IMR-90 (cell line): ENCODE data around the gene ANKRD37. TPM values are rescaled to one million over a fixed set of nuclear protein-coding genes. Genes with fewer than 3 reads are reported as not detected.

ENCODE experiments used
- ATAC-seq: fragments of 200-7000 bp; cut with Tn5 transposase; 2 replicates; pipeline ENCODE4 v1.9.1; 2020; ENCODE audit warnings: low read depth, mild to moderate bottlenecking, moderate library complexity
- BruUV-seq: library from RNA; stranded (reverse); fragments of 400-500 nt; replicated peaks from 2 replicates; lab custom pipeline; 2021; lab: Mats Ljungman, UMichigan
- CTCF ChIA-PET: fragments of 300-600 bp; formaldehyde crosslinking; extraction: SDS; loops from one replicate; lab custom pipeline; 2021; ENCODE audit warnings: antibody characterized with exemption; lab: Yijun Ruan, JAX
- POLR2A ChIA-PET: fragments of 300-600 bp; sonication (Branson Sonifier 250); formaldehyde crosslinking; loops from one replicate; lab custom pipeline; 2022; ENCODE audit warnings: antibody characterized with exemption; ENCODE audit not compliant: unreplicated experiment; lab: Charles Lee
- DNase-seq: peaks from one replicate; pipeline ENCODE4 v3.0.0; 2013
- H2AFZ ChIP-seq: replicated peaks from 2 replicates; pipeline ENCODE3; 2013; ENCODE audit warnings: low read length, mild to moderate bottlenecking; ENCODE audit not compliant: poor library complexity
- H2AK5ac ChIP-seq: 2 replicates; pipeline ENCODE4 v1.6.1; 2013; ENCODE audit warnings: low read depth, low read length, inconsistent platforms
- H2AK9ac ChIP-seq: replicated peaks from 2 replicates; pipeline ENCODE3; 2013; ENCODE audit warnings: mild to moderate bottlenecking, low read depth, low read length, moderate library complexity; ENCODE audit not compliant: poor library complexity
- H2BK120ac ChIP-seq: 2 replicates; pipeline ENCODE4 v1.6.1; 2013; ENCODE audit warnings: low read depth, low read length, inconsistent platforms
- H2BK15ac ChIP-seq: 3 replicates; pipeline ENCODE4 v1.6.1; 2013; ENCODE audit warnings: low read depth, low read length, inconsistent platforms
- H2BK20ac ChIP-seq: 2 replicates; pipeline ENCODE4 v1.6.1; 2013; ENCODE audit warnings: low read depth, mild to moderate bottlenecking, inconsistent platforms, low read length, moderate library complexity
- H2BK5ac ChIP-seq: 2 replicates; pipeline ENCODE4 v1.6.1; 2013; ENCODE audit warnings: mild to moderate bottlenecking, low read depth, low read length, inconsistent platforms; ENCODE audit not compliant: poor library complexity, severe bottlenecking
- H3K14ac ChIP-seq: replicated peaks from 2 replicates; pipeline ENCODE4 v1.6.1; 2013; ENCODE audit warnings: low read depth, low read length, inconsistent platforms
- H3K18ac ChIP-seq: 2 replicates; pipeline ENCODE4 v1.6.1; 2013; ENCODE audit warnings: low read depth, low read length, control low read depth
- H3K23ac ChIP-seq: 2 replicates; pipeline ENCODE4 v1.6.1; 2013; ENCODE audit warnings: low read depth, low read length, inconsistent platforms
- H3K27ac ChIP-seq: 2 replicates; pipeline ENCODE4 v1.5.1; 2013; ENCODE audit warnings: mild to moderate bottlenecking, control low read depth, low read length; ENCODE audit not compliant: insufficient read depth
- H3K27me3 ChIP-seq: 2 replicates; pipeline ENCODE4 v1.6.1; 2013; ENCODE audit warnings: low read length; ENCODE audit not compliant: control insufficient read depth, insufficient read depth
- H3K36me3 ChIP-seq: 2 replicates; pipeline ENCODE4 v1.6.1; 2013; ENCODE audit warnings: low read length, mixed read lengths; ENCODE audit not compliant: control insufficient read depth, insufficient read depth
- H3K4ac ChIP-seq: 2 replicates; pipeline ENCODE4 v1.6.1; 2013; ENCODE audit warnings: low read depth, low read length, inconsistent platforms
- H3K4me1 ChIP-seq: 2 replicates; pipeline ENCODE4 v1.6.1; 2013; ENCODE audit warnings: low read length, mixed read lengths; ENCODE audit not compliant: control insufficient read depth, insufficient read depth
- H3K4me2 ChIP-seq: 2 replicates; pipeline ENCODE4 v1.6.1; 2013; ENCODE audit warnings: low read depth, mild to moderate bottlenecking, control low read depth, low read length, moderate library complexity
- H3K4me3 ChIP-seq: 2 replicates; pipeline ENCODE4 v1.5.1; 2013; ENCODE audit warnings: low read depth, mild to moderate bottlenecking, control low read depth, low read length, moderate library complexity; ENCODE audit not compliant: insufficient read depth
- H3K56ac ChIP-seq: 2 replicates; pipeline ENCODE4 v1.6.1; 2013; ENCODE audit warnings: low read length, inconsistent platforms; ENCODE audit not compliant: insufficient read depth; ENCODE audit errors: extremely low read depth
- H3K79me1 ChIP-seq, 2 experiments: 2 replicates each; pipeline ENCODE4 v1.6.1; 2013; ENCODE audit warnings: low read length in 2 of 2, inconsistent platforms in 1 of 2, low read depth in 1 of 2
- H3K9ac ChIP-seq: 2 replicates; pipeline ENCODE4 v1.6.1; 2013; ENCODE audit warnings: low read depth, low read length, control low read depth
- H3K9me1 ChIP-seq: 2 replicates; pipeline ENCODE4 v1.6.1; 2013; ENCODE audit warnings: low read length, inconsistent platforms; ENCODE audit not compliant: insufficient read depth
- H3K9me3 ChIP-seq: 2 replicates; pipeline ENCODE4 v1.6.1; 2013; ENCODE audit warnings: low read length; ENCODE audit not compliant: control insufficient read depth, insufficient read depth
- H4K20me1 ChIP-seq: 2 replicates; pipeline ENCODE4 v1.6.1; 2013; ENCODE audit warnings: low read length, inconsistent platforms; ENCODE audit not compliant: insufficient read depth
- H4K5ac ChIP-seq: 2 replicates; pipeline ENCODE4 v1.6.1; 2013; ENCODE audit warnings: mild to moderate bottlenecking, low read depth, low read length, control low read depth
- H4K8ac ChIP-seq, 2 experiments: 2 replicates each; pipeline ENCODE4 v1.6.1; 2013; ENCODE audit warnings: low read depth in 2 of 2, low read length in 2 of 2, control low read depth in 1 of 2, inconsistent platforms in 1 of 2
- H4K91ac ChIP-seq: 2 replicates; pipeline ENCODE4 v1.6.1; 2013; ENCODE audit warnings: low read depth, low read length, inconsistent platforms; ENCODE audit not compliant: insufficient read depth
- BHLHE40 ChIP-seq: fragments of 150-350 bp; IDR thresholded peaks from 2 replicates; pipeline ENCODE4 v1.6.1; 2016; ENCODE audit warnings: mild to moderate bottlenecking, low read depth, low read length
- CEBPB ChIP-seq: IDR thresholded peaks from 2 replicates; pipeline ENCODE4 v1.6.1; 2012; ENCODE audit warnings: low read depth, low read length, improper control_type of control experiment
- CHD1 ChIP-seq: IDR thresholded peaks from 2 replicates; pipeline ENCODE4 v1.6.1; 2012; ENCODE audit warnings: low read depth, low read length, improper control_type of control experiment
- FOS ChIP-seq: fragments of 150-350 bp; IDR thresholded peaks from 2 replicates; pipeline ENCODE4 v1.6.1; 2016; ENCODE audit warnings: low read depth, low read length
- MAFK ChIP-seq: IDR thresholded peaks from 2 replicates; pipeline ENCODE4 v1.6.1; 2012; ENCODE audit warnings: low read depth, low read length, improper control_type of control experiment
- MAZ ChIP-seq: IDR thresholded peaks from 2 replicates; pipeline ENCODE4 v1.6.1; 2012; ENCODE audit warnings: low read depth, mild to moderate bottlenecking, low read length, improper control_type of control experiment, moderate library complexity, borderline replicate concordance
- MXI1 ChIP-seq: IDR thresholded peaks from 2 replicates; pipeline ENCODE4 v1.6.1; 2012; ENCODE audit warnings: low read depth, mild to moderate bottlenecking, low read length, moderate library complexity, borderline replicate concordance
- POLR2A ChIP-seq: IDR thresholded peaks from 2 replicates; pipeline ENCODE4 v1.6.1; 2012; ENCODE audit warnings: mild to moderate bottlenecking, low read depth, low read length
- RAD21 ChIP-seq: IDR thresholded peaks from 2 replicates; pipeline ENCODE4 v1.6.1; 2012; ENCODE audit warnings: low read length, improper control_type of control experiment
- RCOR1 ChIP-seq: IDR thresholded peaks from 2 replicates; pipeline ENCODE4 v1.6.1; 2012; ENCODE audit warnings: mild to moderate bottlenecking, low read length, improper control_type of control experiment; ENCODE audit not compliant: insufficient replicate concordance
- SMC3 ChIP-seq: fragments of 150-350 bp; IDR thresholded peaks from 2 replicates; pipeline ENCODE4 v1.6.1; 2016; ENCODE audit warnings: low read depth, mild to moderate bottlenecking, antibody characterized with exemption, low read length, moderate library complexity
- WGBS, 2 experiments: methylation state at CpG; one replicate each; pipeline versions ENCODE4 v1.1.5 to v1.1.7; 2013; ENCODE audit warnings: missing lambda C conversion rate in 2 of 2; ENCODE audit not compliant: insufficient read length in 1 of 2; ENCODE audit errors: extremely low coverage in 2 of 2; 5-methylcytosine and 5-hydroxymethylcytosine counted together
- dilution Hi-C: fragments of 300-500 bp; cut with HindIII; formaldehyde crosslinking; loops from one replicate; pipeline ENCODE4 v1.14.3; 2018; ENCODE audit warnings: low sequenced_read_pairs; ENCODE audit not compliant: unreplicated experiment
- in situ Hi-C: fragments of 300-500 bp; cut with MboI; formaldehyde crosslinking; loops from 3 replicates; pipeline ENCODE4 v1.14.3; 2019; ENCODE audit warnings: low sequenced_read_pairs, inconsistent platforms, mixed read lengths
- intact Hi-C: fragments of 100-400 bp; cut with micrococcal nuclease; formaldehyde crosslinking; loops from 2 replicates; pipeline ENCODE4 v1.10.0; 2022
- polyA plus RNA-seq, 3 experiments: library from polyadenylated mRNA; depleted of rRNA; stranded (reverse); fragments of >200 nt; gene quantifications; 2 replicates each; pipeline ENCODE4 v1.2.3, GENCODE V29; 2012; ENCODE audit warnings: low replicate concordance in 1 of 3
- total RNA-seq: library from RNA; depleted of rRNA; stranded (reverse); fragments of >200 nt; gene quantifications from 2 replicates; pipeline ENCODE4 v1.2.3, GENCODE V29; 2012
- TF ChIP-seq, protein P1 (sequence below): conservative IDR thresholded peaks from 2 replicates; pipeline ENCODE4 v1.5.1; 2012; ENCODE audit warnings: mild to moderate bottlenecking, low read depth, low read length, improper control_type of control experiment
- TF ChIP-seq, protein P2 (sequence below): fragments of 150-350 bp; IDR thresholded peaks from 2 replicates; pipeline ENCODE4 v1.6.1; 2017; ENCODE audit warnings: mild to moderate bottlenecking, antibody characterized with exemption, low read length, low read depth
- TF ChIP-seq, protein P3 (sequence below): fragments of 150-350 bp; IDR thresholded peaks from 2 replicates; pipeline ENCODE4 v1.6.1; 2016; ENCODE audit warnings: low read depth, mild to moderate bottlenecking, low read length, moderate library complexity, borderline replicate concordance

The ANKRD37 gene
- total and polyA plus RNA-seq, 2 of the 4 experiments (the other 2 are of a cell fraction): 7.1 to 8.2 TPM

DNA sequence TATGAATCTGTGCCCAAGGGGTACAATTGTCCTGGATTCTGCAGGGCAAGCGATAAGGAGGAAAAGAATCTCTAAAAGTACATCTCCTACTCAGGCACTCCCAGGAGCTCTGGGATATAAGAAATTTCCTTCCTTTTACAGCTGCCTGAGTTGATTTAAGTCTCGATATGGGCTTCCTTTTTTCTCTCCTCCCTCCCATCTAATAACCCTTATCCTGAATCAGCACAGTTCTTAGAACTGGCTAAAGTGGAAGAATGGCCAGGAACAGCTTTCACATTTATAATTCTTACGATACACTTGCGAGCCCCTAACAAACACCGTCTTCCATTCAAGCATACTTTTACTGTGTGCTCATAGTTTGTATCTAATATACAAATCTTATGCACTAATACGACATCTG, 22.1 kb upstream of the ANKRD37 start:
- H2AK5ac ChIP-seq: no peak overlapping the region
- no peak overlapping the region for H2BK120ac ChIP-seq
- H3K9me1 ChIP-seq: peaks cover 4% of the 10 kb centered on the region; the same call in 1 of the 2 replicates
- no peak overlapping the region for H3K27ac ChIP-seq
- no peak overlapping the region for H3K56ac ChIP-seq
- dilution Hi-C loops: no loop called here
- no peaks in the 10 kb centered on the region for H3K79me1 ChIP-seq
- no peak overlapping the region for H3K14ac ChIP-seq
- H2AK9ac ChIP-seq: no peak overlapping the region
- H4K8ac ChIP-seq: no peak overlapping the region
- no peak overlapping the region for H3K4ac ChIP-seq
- no peaks in the 10 kb centered on the region for H3K9me3 ChIP-seq
- no peaks in the 10 kb centered on the region for H3K4me1 ChIP-seq
- no peaks in the 10 kb centered on the region for H4K20me1 ChIP-seq
- CTCF ChIA-PET: no interaction called here
- no peak overlapping the region for H4K91ac ChIP-seq
- no peaks in the 10 kb centered on the region for H3K27me3 ChIP-seq
- no peak overlapping the region for H3K18ac ChIP-seq
- POLR2A ChIA-PET: no interaction called here
- H2AFZ ChIP-seq: no peak overlapping the region
- H2BK15ac ChIP-seq: no peak overlapping the region
- H4K5ac ChIP-seq: no peak overlapping the region
- no peak overlapping the region for H2BK20ac ChIP-seq
- no peak overlapping the region for H2BK5ac ChIP-seq
- H3K36me3 ChIP-seq: peaks cover 8% of the 10 kb centered on the region
- WGBS, 2 experiments: no CpG with 5 or more reads among the region's 6 CpGs
- no peak for ATAC-seq
- no TSS peak for BruUV-seq
- intact Hi-C loops: no loop called here
- H3K23ac ChIP-seq: no peak overlapping the region
- in situ Hi-C loops: no loop called here
- TF ChIP-seq MAZ: no peak
- no peak for TF ChIP-seq FOS
- no peak for TF ChIP-seq RAD21
- TF ChIP-seq CHD1: no peak
- TF ChIP-seq, protein P1, sequence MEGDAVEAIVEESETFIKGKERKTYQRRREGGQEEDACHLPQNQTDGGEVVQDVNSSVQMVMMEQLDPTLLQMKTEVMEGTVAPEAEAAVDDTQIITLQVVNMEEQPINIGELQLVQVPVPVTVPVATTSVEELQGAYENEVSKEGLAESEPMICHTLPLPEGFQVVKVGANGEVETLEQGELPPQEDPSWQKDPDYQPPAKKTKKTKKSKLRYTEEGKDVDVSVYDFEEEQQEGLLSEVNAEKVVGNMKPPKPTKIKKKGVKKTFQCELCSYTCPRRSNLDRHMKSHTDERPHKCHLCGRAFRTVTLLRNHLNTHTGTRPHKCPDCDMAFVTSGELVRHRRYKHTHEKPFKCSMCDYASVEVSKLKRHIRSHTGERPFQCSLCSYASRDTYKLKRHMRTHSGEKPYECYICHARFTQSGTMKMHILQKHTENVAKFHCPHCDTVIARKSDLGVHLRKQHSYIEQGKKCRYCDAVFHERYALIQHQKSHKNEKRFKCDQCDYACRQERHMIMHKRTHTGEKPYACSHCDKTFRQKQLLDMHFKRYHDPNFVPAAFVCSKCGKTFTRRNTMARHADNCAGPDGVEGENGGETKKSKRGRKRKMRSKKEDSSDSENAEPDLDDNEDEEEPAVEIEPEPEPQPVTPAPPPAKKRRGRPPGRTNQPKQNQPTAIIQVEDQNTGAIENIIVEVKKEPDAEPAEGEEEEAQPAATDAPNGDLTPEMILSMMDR: no peak
- no peak for TF ChIP-seq BHLHE40
- TF ChIP-seq RCOR1: no peak
- no peak for TF ChIP-seq SMC3
- TF ChIP-seq POLR2A: no peak
- no peak for TF ChIP-seq MAFK
- TF ChIP-seq, protein P2, sequence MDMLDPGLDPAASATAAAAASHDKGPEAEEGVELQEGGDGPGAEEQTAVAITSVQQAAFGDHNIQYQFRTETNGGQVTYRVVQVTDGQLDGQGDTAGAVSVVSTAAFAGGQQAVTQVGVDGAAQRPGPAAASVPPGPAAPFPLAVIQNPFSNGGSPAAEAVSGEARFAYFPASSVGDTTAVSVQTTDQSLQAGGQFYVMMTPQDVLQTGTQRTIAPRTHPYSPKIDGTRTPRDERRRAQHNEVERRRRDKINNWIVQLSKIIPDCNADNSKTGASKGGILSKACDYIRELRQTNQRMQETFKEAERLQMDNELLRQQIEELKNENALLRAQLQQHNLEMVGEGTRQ: no peak
- TF ChIP-seq MXI1: no peak
- TF ChIP-seq, protein P3, sequence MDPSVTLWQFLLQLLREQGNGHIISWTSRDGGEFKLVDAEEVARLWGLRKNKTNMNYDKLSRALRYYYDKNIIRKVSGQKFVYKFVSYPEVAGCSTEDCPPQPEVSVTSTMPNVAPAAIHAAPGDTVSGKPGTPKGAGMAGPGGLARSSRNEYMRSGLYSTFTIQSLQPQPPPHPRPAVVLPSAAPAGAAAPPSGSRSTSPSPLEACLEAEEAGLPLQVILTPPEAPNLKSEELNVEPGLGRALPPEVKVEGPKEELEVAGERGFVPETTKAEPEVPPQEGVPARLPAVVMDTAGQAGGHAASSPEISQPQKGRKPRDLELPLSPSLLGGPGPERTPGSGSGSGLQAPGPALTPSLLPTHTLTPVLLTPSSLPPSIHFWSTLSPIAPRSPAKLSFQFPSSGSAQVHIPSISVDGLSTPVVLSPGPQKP: no peak
- no peak for TF ChIP-seq CEBPB
- H3K4me3 ChIP-seq: no peak overlapping the region
- no peak for DNase-seq
- no peak overlapping the region for H3K9ac ChIP-seq
- H3K4me2 ChIP-seq: no peak overlapping the region
